Activated CD8-positive, alpha-beta memory T cell treated with anti-CD3 and anti-CD28 coated beads for 24 hours (primary cell): ENCODE measurements around the gene CNOT1.
"Not testable (repeated sequence)": the region's sequence is repeated elsewhere in the genome, so short reads cannot be mapped to it uniquely, and the experiment has no call there.

Source experiments
- DNase-seq: peaks from one replicate; pipeline ENCODE4 v3.0.0-alpha.2; 2020

Gene CNOT1

DNA sequence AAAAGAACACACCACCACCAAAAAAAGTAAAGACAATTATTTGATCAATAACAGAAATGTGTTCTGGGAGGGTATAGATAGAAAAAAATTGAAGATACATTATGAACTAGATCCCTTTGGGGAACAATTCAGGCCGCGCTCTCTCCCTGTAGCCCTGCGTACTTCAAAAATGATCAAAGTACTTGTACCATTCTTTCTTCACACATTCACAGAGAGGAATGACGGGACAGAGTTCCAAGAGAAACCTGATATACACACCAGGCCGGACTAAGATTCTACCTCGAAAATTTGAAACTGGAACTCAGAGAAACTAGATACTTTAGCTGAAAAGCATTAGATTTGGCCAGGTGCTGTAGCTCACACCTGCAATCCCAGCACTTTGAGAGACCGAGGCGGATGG is 50.0 kb downstream of the CNOT1 start:
- DNase-seq = no peak

GRCh38 chr16:58578642-58579041 is 51.0 kb downstream of the CNOT1 start:
- DNase-seq = no peak

DNA sequence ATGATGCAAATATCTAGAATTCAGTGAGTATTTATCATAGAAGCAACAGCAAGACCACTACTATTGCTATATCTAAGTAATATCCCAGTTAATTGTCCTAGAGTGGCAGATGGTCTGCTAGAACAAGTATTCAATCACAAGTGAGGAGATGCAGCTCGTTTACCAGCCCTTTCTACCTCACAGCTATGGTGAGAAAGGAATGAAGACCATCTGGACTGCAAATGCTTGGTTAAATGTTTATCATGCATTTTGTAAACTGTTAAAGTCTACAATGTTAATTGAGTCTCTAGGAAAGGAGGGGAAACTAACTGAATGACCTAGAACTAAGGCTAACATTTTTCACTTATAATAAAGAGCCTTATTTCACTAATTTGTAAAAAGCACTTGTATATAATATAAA is 52.5 kb downstream of the CNOT1 start:
- no peak for DNase-seq

DNA sequence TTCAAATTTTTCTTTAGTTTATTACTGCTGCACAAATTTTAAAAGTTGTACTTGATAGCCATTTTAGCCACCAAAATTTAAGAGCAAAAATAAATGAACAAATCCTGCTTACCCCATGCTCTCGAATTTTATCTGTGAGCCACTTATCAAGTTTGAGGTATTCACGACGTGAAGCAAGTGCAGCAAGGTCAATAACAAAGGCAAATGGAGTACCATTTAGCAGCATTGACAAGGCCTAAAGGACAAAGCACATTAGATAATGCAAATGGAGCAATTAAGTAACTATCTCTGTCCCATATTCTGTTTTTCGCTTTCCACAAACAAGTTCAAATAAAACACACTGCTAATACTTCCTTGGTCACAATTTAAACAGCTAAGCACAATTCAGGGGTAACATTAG is 54.7 kb downstream of the CNOT1 start:
- no peak for DNase-seq

- not testable (repeated sequence) for DNase-seq
Observed at GRCh38 chr16:58565697-58566096, 63.9 kb downstream of the CNOT1 start.

- DNase-seq = no peak
Observed at GRCh38 chr16:58563775-58564174, 65.9 kb downstream of the CNOT1 start.

GRCh38 chr16:58563235-58563634 is 66.4 kb downstream of the CNOT1 start:
- DNase-seq = no peak

- no peak for DNase-seq
Observed at GRCh38 chr16:58556678-58557077, 72.9 kb downstream of the CNOT1 start.

DNA sequence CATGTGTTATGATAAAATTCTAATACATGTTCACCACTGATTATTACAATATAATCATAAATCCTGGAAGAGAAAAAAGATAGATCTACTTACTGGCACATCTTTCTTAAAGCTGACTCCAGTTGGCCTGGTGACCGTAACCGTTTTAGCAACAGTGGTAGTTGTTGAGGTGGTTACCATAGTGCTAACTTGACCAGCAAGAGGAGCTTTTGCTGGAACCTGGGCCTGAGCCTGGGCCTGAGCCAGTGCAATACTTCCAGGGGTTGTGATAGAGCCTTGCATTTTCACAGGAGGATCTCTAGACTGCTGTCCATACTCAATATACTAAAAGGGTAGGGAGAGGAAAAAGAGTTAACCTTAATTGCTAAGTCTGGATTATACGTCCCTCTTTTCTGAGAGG is 78.1 kb downstream of the CNOT1 start:
- no peak for DNase-seq

- DNase-seq = no peak
Observed at GRCh38 chr16:58548378-58548777, 81.2 kb downstream of the CNOT1 start.

DNA sequence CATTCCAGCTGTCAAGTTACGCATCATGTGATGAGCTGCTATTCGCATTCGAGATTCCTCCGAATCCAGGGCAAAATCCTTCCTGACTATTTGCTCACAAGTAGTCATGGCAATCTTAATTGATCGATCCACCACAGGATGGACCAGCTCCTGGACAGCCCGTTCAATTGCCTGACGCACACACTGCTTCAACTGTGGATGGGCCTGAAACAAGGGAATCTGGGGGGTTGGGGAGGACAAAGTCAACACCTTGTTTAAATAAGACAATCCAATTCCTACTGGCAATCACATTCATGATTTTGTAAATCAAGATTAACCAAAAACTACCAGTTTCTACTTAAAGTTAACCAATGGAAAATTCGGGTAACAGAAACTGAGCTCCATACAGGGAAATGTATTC is 85.9 kb downstream of the CNOT1 start:
- no peak for DNase-seq

GRCh38 chr16:58542291-58542690 is 87.3 kb downstream of the CNOT1 start:
- DNase-seq = no peak

- DNase-seq = no peak
Observed at GRCh38 chr16:58541711-58542110, 87.9 kb downstream of the CNOT1 start.

- DNase-seq = no peak
Observed at GRCh38 chr16:58537124-58537906, 92.3 kb downstream of the CNOT1 start.

DNA sequence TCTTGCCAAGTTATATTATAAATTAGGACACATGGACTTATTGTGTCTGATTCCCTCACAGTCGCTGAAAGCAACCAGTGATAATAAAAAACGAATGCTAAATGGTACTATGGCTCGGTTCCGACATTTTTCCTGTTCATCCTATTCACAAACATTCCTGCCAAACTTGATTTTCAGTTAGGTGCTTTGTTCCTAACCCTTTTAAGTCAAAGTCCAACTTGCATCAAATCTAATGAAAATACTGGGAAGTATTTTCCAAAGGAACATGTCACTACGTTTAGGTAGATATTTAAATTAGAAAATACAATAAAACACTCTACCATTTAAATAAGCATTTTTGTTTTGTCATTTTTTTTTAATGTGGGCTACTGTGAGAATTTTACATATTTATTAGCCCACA is 93.3 kb downstream of the CNOT1 start:
- DNase-seq = no peak

DNA sequence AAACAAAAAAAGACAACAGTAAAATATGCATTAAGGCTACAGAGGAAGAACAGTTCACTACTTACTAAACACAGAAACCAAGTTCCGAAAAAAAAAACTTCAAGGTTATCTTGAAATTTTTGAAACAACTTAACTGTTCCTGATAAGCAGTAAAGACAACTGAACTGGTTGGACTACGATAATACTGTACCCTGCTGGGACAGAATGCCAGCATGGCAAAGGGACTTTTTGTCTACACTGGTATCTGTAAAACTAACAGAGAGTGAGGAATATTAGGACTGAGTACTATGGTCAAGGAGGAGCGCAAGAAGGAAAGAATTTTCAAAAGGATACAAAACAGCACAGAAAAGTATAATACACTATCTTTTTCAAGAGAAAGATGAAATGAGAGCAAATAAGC is 94.5 kb downstream of the CNOT1 start:
- DNase-seq = no peak

GRCh38 chr16:58533751-58534470 is 95.7 kb downstream of the CNOT1 start:
- no peak for DNase-seq

DNA sequence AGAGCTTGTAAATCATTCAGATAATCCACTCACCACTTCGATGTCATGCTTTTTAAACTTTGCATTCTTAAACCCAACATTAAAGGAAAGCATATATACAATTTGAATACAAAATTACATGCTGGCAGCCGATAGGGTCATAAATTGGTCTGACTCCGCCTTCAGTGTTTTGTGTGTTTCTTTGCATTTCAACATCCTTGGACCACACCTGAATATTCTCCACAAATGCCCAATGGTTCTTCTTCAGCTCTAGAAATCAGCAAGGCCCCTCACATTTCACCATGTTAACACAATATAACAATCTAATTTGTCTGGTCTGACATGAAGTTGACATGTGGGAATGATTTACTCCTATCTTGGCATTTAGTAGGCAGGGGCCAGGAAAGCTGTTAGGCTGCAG is 97.2 kb downstream of the CNOT1 start:
- DNase-seq = no peak

DNA sequence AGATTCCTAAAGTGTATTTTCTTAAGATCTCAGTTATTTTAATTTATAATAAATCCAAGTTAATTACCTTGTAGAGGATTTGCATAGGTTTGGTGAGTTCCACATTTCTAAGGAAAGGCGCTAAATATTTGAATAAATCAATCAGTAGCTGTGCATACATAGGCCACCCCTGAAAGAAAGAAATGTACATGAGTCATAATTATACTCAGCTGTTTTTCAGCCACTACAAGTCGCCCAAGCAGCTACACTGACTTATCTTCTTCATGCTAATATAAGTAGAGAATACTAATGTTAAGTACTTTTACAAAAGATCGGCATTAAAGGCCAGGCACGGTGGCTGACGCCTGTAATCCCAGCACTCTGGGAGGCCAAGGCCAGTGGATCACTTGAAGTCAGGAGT is 99.4 kb downstream of the CNOT1 start:
- DNase-seq = no peak

- no peak for DNase-seq
Observed at GRCh38 chr16:58519707-58520106, 109.9 kb downstream of the CNOT1 start.

DNA sequence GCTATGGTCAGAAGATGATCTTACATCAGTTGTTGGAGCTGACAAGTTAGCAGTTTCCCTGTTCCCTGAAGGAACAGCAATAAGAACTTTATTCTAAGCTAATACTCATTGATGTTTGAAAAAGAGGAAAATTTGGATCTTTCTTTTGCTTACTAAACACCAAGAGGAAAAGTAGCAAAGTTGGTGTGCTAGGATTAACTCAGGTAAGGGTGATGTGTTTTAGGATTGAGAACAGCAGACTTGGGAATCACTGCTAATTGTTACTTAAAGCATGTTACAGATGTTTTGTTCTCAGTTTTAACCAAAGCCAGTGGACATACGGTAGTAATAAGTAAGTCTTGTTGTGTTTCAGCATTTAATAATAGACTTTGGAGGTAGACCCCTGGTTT is 110.7 kb downstream of the CNOT1 start:
- no peak for DNase-seq

GRCh38 chr16:58518083-58518979 is 111.3 kb downstream of the CNOT1 start:
- no peak for DNase-seq

GRCh38 chr16:58516768-58517107 is 112.9 kb downstream of the CNOT1 start:
- no peak for DNase-seq
